Measurements from ENCODE around the gene HYLS1.

DNA sequence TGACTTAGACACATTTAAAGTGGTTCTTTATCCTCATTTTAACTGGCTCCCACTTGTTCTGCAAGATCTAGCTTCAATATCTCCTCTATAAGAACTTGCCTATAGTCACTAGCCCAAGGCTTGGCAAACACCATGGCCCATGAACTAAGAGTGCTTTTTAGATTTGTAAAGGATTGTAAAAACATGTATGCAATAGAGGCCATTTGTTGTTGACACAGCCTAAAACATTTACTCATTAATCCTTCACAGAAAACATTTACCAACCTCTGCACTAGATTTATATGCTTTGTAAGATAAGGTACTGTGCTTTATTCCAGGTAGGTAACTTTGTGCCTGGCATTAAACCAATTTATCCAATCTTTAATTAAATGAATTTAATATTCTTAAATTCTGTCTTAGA is 5.5 kb downstream of the HYLS1 start:
- TF ChIP-seq, protein P1, sequence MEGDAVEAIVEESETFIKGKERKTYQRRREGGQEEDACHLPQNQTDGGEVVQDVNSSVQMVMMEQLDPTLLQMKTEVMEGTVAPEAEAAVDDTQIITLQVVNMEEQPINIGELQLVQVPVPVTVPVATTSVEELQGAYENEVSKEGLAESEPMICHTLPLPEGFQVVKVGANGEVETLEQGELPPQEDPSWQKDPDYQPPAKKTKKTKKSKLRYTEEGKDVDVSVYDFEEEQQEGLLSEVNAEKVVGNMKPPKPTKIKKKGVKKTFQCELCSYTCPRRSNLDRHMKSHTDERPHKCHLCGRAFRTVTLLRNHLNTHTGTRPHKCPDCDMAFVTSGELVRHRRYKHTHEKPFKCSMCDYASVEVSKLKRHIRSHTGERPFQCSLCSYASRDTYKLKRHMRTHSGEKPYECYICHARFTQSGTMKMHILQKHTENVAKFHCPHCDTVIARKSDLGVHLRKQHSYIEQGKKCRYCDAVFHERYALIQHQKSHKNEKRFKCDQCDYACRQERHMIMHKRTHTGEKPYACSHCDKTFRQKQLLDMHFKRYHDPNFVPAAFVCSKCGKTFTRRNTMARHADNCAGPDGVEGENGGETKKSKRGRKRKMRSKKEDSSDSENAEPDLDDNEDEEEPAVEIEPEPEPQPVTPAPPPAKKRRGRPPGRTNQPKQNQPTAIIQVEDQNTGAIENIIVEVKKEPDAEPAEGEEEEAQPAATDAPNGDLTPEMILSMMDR (IDR thresholded peaks at IDR 0.05) = no peak
- TF ChIP-seq ZFX (IDR thresholded peaks at IDR 0.05; ENCODE audit: borderline replicate concordance) = no peak

All from 22Rv1 (cell line).